ENCODE measurements around the gene BCR. TPM values are rescaled to one million over a fixed set of nuclear protein-coding genes. Genes with fewer than 3 reads are reported as not detected.

The BCR gene
- total RNA-seq, 6 donors from 2014 or later: 47.1 to 105 (median 68.6) TPM

DNA sequence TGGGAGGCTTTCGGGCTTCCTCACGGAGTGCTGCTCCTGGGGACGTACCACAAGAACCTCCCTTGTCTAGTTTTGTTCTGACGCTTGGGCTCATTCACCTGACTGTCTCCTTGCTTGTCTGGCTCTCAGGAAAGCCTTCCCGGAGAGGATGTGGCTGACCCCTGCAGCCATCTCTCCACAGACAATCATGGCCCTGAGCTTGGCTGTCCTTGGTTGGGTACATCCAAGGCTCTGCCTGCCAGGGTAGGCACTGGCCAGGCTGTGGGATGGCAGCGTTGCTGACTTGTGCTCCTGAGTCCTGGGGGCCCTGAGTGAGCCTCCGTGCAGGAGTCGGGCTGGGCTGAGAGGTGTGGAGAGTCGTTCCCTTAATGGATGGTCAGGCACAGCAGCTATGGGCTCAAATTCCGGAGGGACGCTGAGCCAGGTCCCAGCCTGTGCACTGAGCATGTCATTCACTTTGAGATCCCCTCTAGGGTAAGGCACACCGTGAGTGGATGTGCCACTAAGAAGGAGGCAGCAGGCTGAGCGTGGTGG is 32.8 kb downstream of the BCR start:
- H3K27ac ChIP-seq: no peak overlapping the region
- no peaks in the 10 kb centered on the region for H3K9me3 ChIP-seq
- no peak for DNase-seq
- no peak overlapping the region for H3K4me3 ChIP-seq
- 91 to 92% methylated on average over 10 to 13 of the region's 13 CpGs for WGBS, 2 donors
- ATAC-seq (ENCODE audit: low FRiP score in 2 of 2): no peak
- peaks cover 38 to 52% (median 47%) of the 10 kb centered on the region in 4 donors for H3K4me1 ChIP-seq
- H3K36me3 ChIP-seq: no peaks in the 10 kb centered on the region
- no peaks in the 10 kb centered on the region for H3K27me3 ChIP-seq
- no peak for TF ChIP-seq EP300 (IDR thresholded peaks at IDR 0.05)
- no peak for TF ChIP-seq CTCF (IDR thresholded peaks at IDR 0.05)
- no peak for TF ChIP-seq POLR2A (IDR thresholded peaks at IDR 0.05)
- TF ChIP-seq POLR2AphosphoS5 (IDR thresholded peaks at IDR 0.05): no peak

DNA sequence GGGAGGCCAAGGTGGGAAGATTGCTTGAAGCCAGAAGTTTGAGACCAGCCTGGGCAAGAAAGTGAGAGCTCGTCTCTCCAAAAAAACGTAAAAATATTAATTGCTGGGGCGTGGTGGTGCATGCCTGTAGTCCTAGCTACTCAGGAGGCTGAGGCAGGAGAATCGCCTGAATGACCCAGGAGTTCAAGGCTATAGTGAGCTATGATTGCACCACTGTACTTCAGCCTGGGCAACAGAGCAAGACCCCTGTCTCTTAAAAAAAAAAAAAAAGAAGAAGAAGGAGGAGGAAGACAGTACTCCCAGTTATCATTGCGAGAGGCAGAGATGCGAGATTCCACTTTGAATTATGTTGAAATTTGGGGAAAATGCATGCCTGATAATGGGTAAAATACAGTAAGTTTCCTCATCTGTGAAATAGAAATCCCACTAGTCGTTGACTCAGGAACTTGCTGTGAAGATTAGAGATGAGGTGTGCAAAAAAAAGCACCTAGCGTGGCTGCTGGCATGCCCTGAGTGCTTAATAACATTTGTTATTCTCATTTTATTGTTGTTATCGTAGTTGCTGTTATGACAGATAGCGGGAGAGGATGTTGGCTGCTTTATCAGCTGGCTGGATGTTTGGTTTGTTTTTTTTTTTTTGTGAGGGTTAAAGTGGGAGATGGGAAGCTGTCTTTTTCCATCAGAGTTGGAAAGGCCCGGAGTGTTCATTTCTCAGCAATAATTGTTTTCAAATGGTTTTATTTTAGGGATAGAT is 33.4 kb downstream of the BCR start:
- H3K4me1 ChIP-seq: peaks cover 45 to 59% (median 53%) of the 10 kb centered on the region in 4 donors
- H3K27ac ChIP-seq: no peak overlapping the region

GRCh38 chr22:23214398-23214797 is 34.1 kb downstream of the BCR start:
- no peak overlapping the region for H3K27ac ChIP-seq
- H3K36me3 ChIP-seq: no peaks in the 10 kb centered on the region
- no peaks in the 10 kb centered on the region for H3K27me3 ChIP-seq
- WGBS, 2 donors: 88 to 93% methylated on average over 6 to 9 of the region's 9 CpGs
- H3K4me3 ChIP-seq: no peak overlapping the region
- H3K9me3 ChIP-seq: no peaks in the 10 kb centered on the region
- peaks cover 51 to 65% (median 60%) of the 10 kb centered on the region in 4 donors for H3K4me1 ChIP-seq
- no peak for TF ChIP-seq CTCF (IDR thresholded peaks at IDR 0.05)
- TF ChIP-seq POLR2AphosphoS5 (IDR thresholded peaks at IDR 0.05): no peak
- TF ChIP-seq POLR2A (IDR thresholded peaks at IDR 0.05): no peak
- TF ChIP-seq EP300 (IDR thresholded peaks at IDR 0.05): no peak
- no peak for DNase-seq
- ATAC-seq (ENCODE audit: low FRiP score in 2 of 2): no peak

More for the DNA sequence above, 33.4 kb downstream of the BCR start:
- ATAC-seq (ENCODE audit: low FRiP score in 2 of 2) (no peak), DNase-seq (no peak)
- Histone ChIP-seq H3K9me3 (no peaks in the 10 kb centered on the region), H3K4me3 (no peak overlapping the region), H3K36me3 (no peaks in the 10 kb centered on the region), H3K27me3 (no peaks in the 10 kb centered on the region)
- no peak for TF ChIP-seq POLR2A (IDR thresholded peaks at IDR 0.05)
- no peak for TF ChIP-seq EP300 (IDR thresholded peaks at IDR 0.05)
- no peak for TF ChIP-seq POLR2AphosphoS5 (IDR thresholded peaks at IDR 0.05)
- no peak for TF ChIP-seq CTCF (IDR thresholded peaks at IDR 0.05)
- 63 to 74% methylated on average over 11 of the region's 11 CpGs for WGBS, 2 donors

DNA sequence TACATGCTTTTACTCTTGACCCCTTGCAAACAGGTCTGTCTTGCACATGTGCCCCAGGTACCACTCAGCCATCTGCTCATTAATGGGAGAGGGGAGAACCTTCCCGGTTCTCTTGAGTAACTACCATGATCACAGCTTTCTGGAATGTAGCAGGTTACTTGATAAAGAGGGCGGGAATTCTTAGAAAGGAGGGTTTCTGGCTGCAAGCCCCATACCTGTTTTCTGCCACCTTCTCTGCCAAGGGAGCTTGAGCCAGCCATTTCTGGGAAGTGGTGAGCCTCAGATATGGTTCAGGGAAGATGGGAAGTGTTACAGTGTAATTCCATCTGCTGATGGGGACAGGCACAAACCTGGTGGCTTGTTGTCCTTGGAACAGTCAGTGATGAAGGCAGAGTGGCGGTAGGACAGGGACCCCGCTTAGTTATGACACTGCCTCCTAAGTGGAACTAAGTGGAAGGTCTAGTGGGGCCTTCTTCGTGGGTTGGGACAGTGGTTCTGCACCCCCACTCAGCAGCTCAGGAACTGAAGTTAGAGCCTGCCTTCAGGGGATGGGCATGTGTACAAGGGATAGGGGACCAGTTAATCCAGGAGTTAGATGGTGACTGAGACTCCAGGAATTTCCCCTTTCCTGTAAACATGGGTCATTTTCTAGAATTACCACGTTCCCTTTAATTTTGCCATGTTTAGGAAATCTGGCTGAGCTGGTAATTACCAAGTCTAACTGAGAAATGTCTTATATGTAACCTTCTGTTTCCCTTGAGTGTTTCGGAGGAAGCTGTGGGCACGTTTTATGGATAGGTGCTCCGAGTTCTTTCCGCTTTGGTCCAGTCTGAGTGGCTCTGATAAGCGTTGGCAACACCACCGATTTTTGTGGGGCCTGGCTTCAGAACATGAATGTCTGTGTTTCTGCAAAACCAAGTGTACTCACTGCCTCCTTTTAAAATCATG is 35.3 kb downstream of the BCR start:
- no peaks in the 10 kb centered on the region for H3K9me3 ChIP-seq
- DNase-seq: peak in 1 of 2 donors; percentile 63
- H3K27ac ChIP-seq: peak overlapping the region; percentile 31 to 90 (median 86)
- H3K36me3 ChIP-seq: no peaks in the 10 kb centered on the region
- no peak for ATAC-seq (ENCODE audit: low FRiP score in 2 of 2)
- WGBS, 2 donors: 45 to 48% methylated on average over 11 to 12 of the region's 12 CpGs
- H3K4me3 ChIP-seq: no peak overlapping the region
- H3K4me1 ChIP-seq: peaks cover 63 to 77% (median 71%) of the 10 kb centered on the region in 4 donors
- TF ChIP-seq POLR2AphosphoS5 (IDR thresholded peaks at IDR 0.05) (peak; percentile 13 to 51), EP300 (IDR thresholded peaks at IDR 0.05) (peak in 1 of 4 donors; percentile 52), POLR2A (IDR thresholded peaks at IDR 0.05) (no peak)
- no peaks in the 10 kb centered on the region for H3K27me3 ChIP-seq

Measured in upper lobe of left lung (tissue), 6 donors.